ENCODE measurements around the gene ACAD11. TPM values are rescaled to one million over a fixed set of nuclear protein-coding genes. Genes with fewer than 3 reads are reported as not detected.

Gene ACAD11
- total and polyA plus RNA-seq, 9 of the 15 experiments (the other 6 are each of a cell fraction or from before 2014, with no cell fraction given) = 1.3 to 8.4 (median 4.0) TPM

- 0 out of 2 replicates have a peak, but pooled peaks have one; percentile 10 for TF ChIP-seq TFAP4 (CRISPR knock-in tag; IDR thresholded peaks at IDR 0.05; ENCODE audit: borderline replicate concordance)
- TF ChIP-seq FOXK2 (conservative IDR thresholded peaks at IDR 0.05 in 1 of 2, IDR thresholded peaks at IDR 0.05 in 1 of 2; ENCODE audit: low read depth in 2 of 2) = no peak
- TF ChIP-seq BHLHE40 (IDR thresholded peaks at IDR 0.05; ENCODE audit: low read length) = no peak
- 0 out of 2 replicates have a peak, but pooled peaks have one; percentile 23 for TF ChIP-seq E2F1 (CRISPR knock-in tag; IDR thresholded peaks at IDR 0.05)
- peak; percentile 22 for TF ChIP-seq VEZF1 (CRISPR knock-in tag; IDR thresholded peaks at IDR 0.05)
- TF ChIP-seq ZNF696 (CRISPR knock-in tag; conservative IDR thresholded peaks at IDR 0.05) = no peak
- no peak for TF ChIP-seq HINFP (tag; conservative IDR thresholded peaks at IDR 0.05; ENCODE audit: low read depth)
- no peak for TF ChIP-seq CBFA2T3 (IDR thresholded peaks at IDR 0.05)
- no peak for TF ChIP-seq NR2F6 (CRISPR knock-in tag; IDR thresholded peaks at IDR 0.05)
- no peak for TF ChIP-seq PTRF (tag; IDR thresholded peaks at IDR 0.05)
- TF ChIP-seq PTTG1 (tag; IDR thresholded peaks at IDR 0.05; ENCODE audit: low read depth) = no peak
- TF ChIP-seq TBP (optimal IDR thresholded peaks at IDR 0.05; ENCODE audit: low read depth, low read length) = peak; percentile 4
- no peak for TF ChIP-seq ZNF253 (CRISPR knock-in tag; conservative IDR thresholded peaks at IDR 0.05)
- no peak for TF ChIP-seq HCFC1 (IDR thresholded peaks at IDR 0.05; ENCODE audit: low read depth, low read length)
- TF ChIP-seq ETS1 (conservative IDR thresholded peaks at IDR 0.05; ENCODE audit: control insufficient read depth, low read depth, low read length) = no peak
- peak; percentile 8; the same call in 1 of the 2 replicates for TF ChIP-seq L3MBTL2 (IDR thresholded peaks at IDR 0.05)
- peak in 1 of 2 experiments; percentile 39; a peak in 2 of 4 replicates for TF ChIP-seq RAD21 (CRISPR knock-in tag; conservative IDR thresholded peaks at IDR 0.05 in 1 of 2, IDR thresholded peaks at IDR 0.05 in 1 of 2)
Observed at GRCh38 chr3:132659365-132660051, at the start of gene ACAD11 (continued).
